Effector CD4-positive, alpha-beta T cell (primary cell): Measurements from ENCODE around the gene NTNG1.

Experiments used
- DNase-seq: peaks from one replicate; pipeline ENCODE4 v3.0.0-alpha.2; 2020

Gene NTNG1

GRCh38 chr1:107524301-107524700 is 383.5 kb downstream of the NTNG1 start:
- DNase-seq = no peak

DNA sequence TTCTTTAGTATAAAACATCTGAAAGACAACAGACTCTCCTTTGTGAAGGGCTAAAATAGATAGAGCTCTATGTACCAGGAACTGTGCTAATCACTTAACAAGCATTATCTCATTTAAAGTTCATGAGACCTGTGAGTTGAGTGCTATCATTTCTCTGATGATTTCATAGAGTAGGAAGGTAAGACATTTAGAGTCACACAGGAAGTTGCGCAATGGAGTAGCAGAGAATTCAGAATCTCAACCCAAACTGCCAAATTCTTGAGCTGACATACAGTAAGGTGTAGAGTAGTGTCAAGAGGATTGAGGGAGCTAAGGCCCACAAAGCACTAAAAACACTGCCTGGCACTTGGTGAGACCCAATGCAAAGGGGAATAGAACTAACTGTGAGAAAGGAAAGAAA is 384.3 kb downstream of the NTNG1 start:
- DNase-seq = no peak

GRCh38 chr1:107525961-107526360 is 385.1 kb downstream of the NTNG1 start:
- DNase-seq = no peak

- no peak for DNase-seq
These were observed 385.8 kb downstream of the NTNG1 start for GRCh38 chr1:107526524-107527198.

DNA sequence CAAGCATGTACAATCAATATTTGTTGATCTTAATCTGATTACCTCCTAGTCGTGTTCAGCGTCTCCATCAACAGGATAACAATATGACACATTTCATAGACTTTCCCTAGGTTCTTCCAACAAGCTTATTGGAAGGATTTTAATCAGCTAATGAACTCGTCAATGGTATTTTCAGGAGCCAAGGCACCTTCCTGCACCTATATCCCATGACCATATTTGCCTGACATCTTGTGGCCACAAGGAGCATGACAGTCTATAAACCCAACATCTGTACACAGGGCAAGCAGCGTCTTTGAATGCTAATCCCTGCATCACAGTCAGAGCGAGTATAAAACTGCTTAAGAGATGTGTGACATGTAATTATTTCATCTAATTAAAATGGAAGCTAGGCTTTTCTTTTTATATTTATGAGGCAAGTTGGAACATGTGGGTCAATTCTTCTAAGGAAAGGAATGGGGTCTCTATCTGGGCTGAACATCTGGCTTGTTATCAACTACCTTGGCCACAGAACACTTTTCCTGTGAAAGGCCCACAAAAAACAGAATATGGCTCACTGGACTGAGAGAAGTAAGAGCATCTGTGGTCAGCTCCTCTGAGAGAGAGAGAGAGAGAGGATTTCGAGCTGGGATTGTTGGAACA is 388.8 kb downstream of the NTNG1 start:
- no peak for DNase-seq

DNA sequence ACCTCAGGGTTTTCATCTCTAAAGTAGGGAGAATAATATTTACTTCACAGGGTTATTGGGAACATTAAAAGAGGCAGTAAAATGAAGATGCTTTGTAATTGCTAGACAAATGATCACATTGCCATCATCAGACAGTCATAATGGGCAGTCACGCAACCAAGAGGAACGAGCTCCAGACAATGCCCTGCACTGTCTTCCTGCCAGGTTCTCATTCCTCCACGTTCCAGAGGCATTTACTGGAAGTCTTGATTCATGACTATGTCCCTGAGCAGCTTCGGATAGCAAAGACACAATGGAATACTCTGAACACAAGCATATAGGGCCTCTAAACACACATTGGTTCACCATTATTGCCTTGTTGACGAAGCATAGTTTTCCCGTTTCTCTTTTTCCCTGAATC is 389.7 kb downstream of the NTNG1 start:
- DNase-seq = no peak

- no peak for DNase-seq
These were observed 390.4 kb downstream of the NTNG1 start for GRCh38 chr1:107531065-107531908.

DNA sequence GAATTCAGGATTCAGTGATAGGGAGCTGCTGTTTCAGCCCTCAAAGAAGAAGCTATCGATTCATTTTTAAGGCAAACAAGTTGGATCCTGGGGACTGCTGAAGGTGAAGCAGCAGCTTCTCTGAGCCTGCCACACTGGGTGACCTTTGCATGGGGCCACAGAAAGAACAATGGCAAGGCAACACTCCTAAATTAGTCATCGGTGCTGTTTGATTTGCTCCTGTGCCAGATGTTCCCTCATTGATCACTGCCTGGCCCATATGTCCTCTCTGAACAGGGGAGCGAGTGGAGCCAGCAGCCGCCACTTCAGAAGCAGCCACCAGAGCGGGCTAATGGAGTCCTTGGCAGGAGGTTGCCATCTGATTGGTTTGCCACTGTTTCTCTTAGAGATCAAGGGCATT is 391.5 kb downstream of the NTNG1 start:
- DNase-seq = no peak
